Astrocyte (in vitro differentiated cells and primary cell): ENCODE measurements around the gene B4GALNT1.
"Not testable (repeated sequence)": the region's sequence is repeated elsewhere in the genome, so short reads cannot be mapped to it uniquely, and the experiment has no call there.

Source experiments
- EZH2 ChIP-seq: IDR thresholded peaks from 2 replicates; pipeline ENCODE4 v1.6.1; 2012; ENCODE audit warnings: mild to moderate bottlenecking, low read length, inconsistent platforms; ENCODE audit not compliant: insufficient read depth
- TF ChIP-seq, protein P1 (sequence below): IDR thresholded peaks from 2 replicates; pipeline ENCODE4 v1.5.1; 2011; ENCODE audit warnings: low read depth, mild to moderate bottlenecking, inconsistent platforms, low read length, moderate library complexity; ENCODE audit not compliant: insufficient read depth

DNA sequence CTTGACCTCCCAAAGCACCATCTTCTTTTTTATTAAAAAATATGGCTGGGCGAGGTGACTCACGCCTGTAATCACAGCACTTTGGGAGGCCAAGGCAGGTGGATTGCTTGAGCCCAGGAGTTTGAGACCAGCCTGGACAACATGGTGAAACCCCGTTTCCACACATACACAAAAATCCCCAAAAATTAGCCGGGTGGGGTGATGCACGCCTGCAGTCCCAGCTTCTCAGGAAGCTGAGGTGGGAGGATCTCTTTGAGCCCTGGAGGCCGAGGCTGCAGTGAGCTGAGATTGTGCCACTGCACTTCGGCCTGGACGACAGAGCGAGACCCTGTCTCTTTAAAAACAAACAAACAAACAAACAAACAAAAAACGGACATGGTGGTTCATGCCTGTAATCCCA lies 36.7 kb upstream of the B4GALNT1 start:
- not testable (repeated sequence) for TF ChIP-seq EZH2
- TF ChIP-seq, protein P1, sequence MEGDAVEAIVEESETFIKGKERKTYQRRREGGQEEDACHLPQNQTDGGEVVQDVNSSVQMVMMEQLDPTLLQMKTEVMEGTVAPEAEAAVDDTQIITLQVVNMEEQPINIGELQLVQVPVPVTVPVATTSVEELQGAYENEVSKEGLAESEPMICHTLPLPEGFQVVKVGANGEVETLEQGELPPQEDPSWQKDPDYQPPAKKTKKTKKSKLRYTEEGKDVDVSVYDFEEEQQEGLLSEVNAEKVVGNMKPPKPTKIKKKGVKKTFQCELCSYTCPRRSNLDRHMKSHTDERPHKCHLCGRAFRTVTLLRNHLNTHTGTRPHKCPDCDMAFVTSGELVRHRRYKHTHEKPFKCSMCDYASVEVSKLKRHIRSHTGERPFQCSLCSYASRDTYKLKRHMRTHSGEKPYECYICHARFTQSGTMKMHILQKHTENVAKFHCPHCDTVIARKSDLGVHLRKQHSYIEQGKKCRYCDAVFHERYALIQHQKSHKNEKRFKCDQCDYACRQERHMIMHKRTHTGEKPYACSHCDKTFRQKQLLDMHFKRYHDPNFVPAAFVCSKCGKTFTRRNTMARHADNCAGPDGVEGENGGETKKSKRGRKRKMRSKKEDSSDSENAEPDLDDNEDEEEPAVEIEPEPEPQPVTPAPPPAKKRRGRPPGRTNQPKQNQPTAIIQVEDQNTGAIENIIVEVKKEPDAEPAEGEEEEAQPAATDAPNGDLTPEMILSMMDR, result not testable (repeated sequence)
